HepG2 (cell line): Measurements from ENCODE around the gene TMEM129. TPM values are rescaled to one million over a fixed set of nuclear protein-coding genes. Genes with fewer than 3 reads are reported as not detected.

Experiments
- BCL3 ChIP-seq: sonication (generic); formaldehyde crosslinking; IDR thresholded peaks from 2 replicates; pipeline ENCODE4 v1.5.1; 2020; ENCODE audit warnings: mild to moderate bottlenecking, missing genetic modification reagents, moderate library complexity
- GTF2F1 ChIP-seq: fragments of 150-350 bp; IDR thresholded peaks from 2 replicates; pipeline ENCODE4 v1.6.1; 2014; ENCODE audit warnings: low read length
- GTF3A ChIP-seq: sonication (generic); formaldehyde crosslinking; conservative IDR thresholded peaks from 2 replicates; pipeline ENCODE4 v1.4.0; 2020; ENCODE audit warnings: mild to moderate bottlenecking, missing genetic modification reagents
- HMGXB3 ChIP-seq: sonication (generic); formaldehyde crosslinking; IDR thresholded peaks from 2 replicates; pipeline ENCODE4 v1.4.0; 2020; ENCODE audit warnings: missing genetic modification reagents, borderline replicate concordance
- HNF1B ChIP-seq: sonication (generic); formaldehyde crosslinking; IDR thresholded peaks from 2 replicates; pipeline ENCODE4 v1.5.1; 2020; ENCODE audit warnings: mild to moderate bottlenecking, moderate library complexity, missing genetic modification reagents
- HNF4G ChIP-seq, 2 experiments: sonication (generic) in 1 of 2; formaldehyde crosslinking in 1 of 2; IDR thresholded peaks; 2 replicates each; pipeline versions ENCODE4 v1.4.0 to v1.6.1; 2011 to 2020; ENCODE audit warnings: borderline replicate concordance in 2 of 2, low read depth in 2 of 2, mild to moderate bottlenecking in 2 of 2, low read length in 1 of 2, missing genetic modification reagents in 1 of 2, moderate library complexity in 1 of 2
- HNRNPL ChIP-seq: fragments of 200-400 bp; formaldehyde crosslinking; IDR thresholded peaks from 2 replicates; pipeline ENCODE4 v1.6.1; 2017; ENCODE audit warnings: mild to moderate bottlenecking, low read depth, low read length
- HOXA5 ChIP-seq: sonication (generic); formaldehyde crosslinking; IDR thresholded peaks from 2 replicates; pipeline ENCODE4 v1.4.0; 2020; ENCODE audit warnings: missing genetic modification reagents
- JDP2 ChIP-seq: sonication (generic); formaldehyde crosslinking; IDR thresholded peaks from 2 replicates; pipeline ENCODE4 v1.8.1; 2022; ENCODE audit warnings: missing genetic modification reagents, borderline replicate concordance
- JUND ChIP-seq: sonication (generic); formaldehyde crosslinking; IDR thresholded peaks from 2 replicates; pipeline ENCODE4 v1.8.0; 2022; ENCODE audit warnings: mild to moderate bottlenecking, missing genetic modification reagents
- MATR3 ChIP-seq: sonication (generic); formaldehyde crosslinking; IDR thresholded peaks from 2 replicates; pipeline ENCODE4 v1.4.0; 2020; ENCODE audit warnings: missing genetic modification reagents
- ONECUT2 ChIP-seq: sonication (generic); formaldehyde crosslinking; IDR thresholded peaks from 2 replicates; pipeline ENCODE4 v1.4.0; 2020; ENCODE audit warnings: missing genetic modification reagents
- RARA ChIP-seq: IDR thresholded peaks from 2 replicates; pipeline ENCODE4 v1.6.1; 2016; ENCODE audit warnings: missing genetic modification reagents, missing compliant biosample characterization
- ZNF180 ChIP-seq: sonication (generic); formaldehyde crosslinking; IDR thresholded peaks from 2 replicates; pipeline ENCODE4 v1.4.0; 2020; ENCODE audit warnings: low read depth, missing genetic modification reagents, borderline replicate concordance
- ZNF44 ChIP-seq: sonication (generic); formaldehyde crosslinking; IDR thresholded peaks from 2 replicates; pipeline ENCODE4 v1.5.1; 2020; ENCODE audit warnings: mild to moderate bottlenecking, missing genetic modification reagents
- ZNF451 ChIP-seq: sonication (generic); formaldehyde crosslinking; IDR thresholded peaks from 2 replicates; pipeline ENCODE4 v1.5.0; 2020; ENCODE audit warnings: mild to moderate bottlenecking, missing genetic modification reagents
- ZNF609 ChIP-seq: sonication (generic); formaldehyde crosslinking; IDR thresholded peaks from 2 replicates; pipeline ENCODE4 v1.4.0; 2020; ENCODE audit warnings: mild to moderate bottlenecking, missing genetic modification reagents, borderline replicate concordance
- polyA plus RNA-seq, 8 experiments: library from polyadenylated mRNA; depleted of rRNA in 3 of 8; stranded (reverse) in 7 of 8; unstranded in 1 of 8; fragments of >200 nt; fragmentation: Illumina TruSeq in 4 of 8; extraction: Trizol in 4 of 8; gene quantifications; 2 replicates each; pipeline versions ENCODE4 v1.2.1 to v1.2.3, GENCODE V29; 2011 to 2016; ENCODE audit warnings: low read depth in 4 of 8, missing spikeins in 1 of 8, mixed read lengths in 1 of 8; ENCODE audit not compliant: insufficient read depth in 1 of 8
- total RNA-seq, 5 experiments: library from RNA; depleted of rRNA; stranded (reverse); fragments of >200 nt; fragmentation: Illumina TruSeq; extraction: Trizol; gene quantifications; 2 replicates each; pipeline ENCODE4 v1.2.3, GENCODE V29; 2016; ENCODE audit warnings: low read depth in 1 of 5

The TMEM129 gene
- total and polyA plus RNA-seq, 2 of the 13 experiments (the other 11 are each of a cell fraction or from before 2014, with no cell fraction given), result 19.0 to 25.8 TPM

- TF ChIP-seq ZNF609 (no peak), JUND (no peak), ONECUT2 (CRISPR knock-in tag) (no peak), JDP2 (CRISPR knock-in tag) (no peak), GTF3A (CRISPR knock-in tag) (no peak), ZNF451 (CRISPR knock-in tag) (no peak), HOXA5 (CRISPR knock-in tag) (no peak; the same call in 1 of the 2 replicates), HMGXB3 (CRISPR knock-in tag) (no peak), RARA (0 out of 2 replicates have a peak, but pooled peaks have one; percentile 9), ZNF180 (CRISPR knock-in tag) (no peak), ZNF44 (CRISPR knock-in tag) (no peak), HNRNPL (0 out of 2 replicates have a peak, but pooled peaks have one; percentile 51), HNF4G (IDR thresholded peaks at IDR 0.05; ENCODE audit: borderline replicate concordance, low read depth, low read length) (0 out of 2 replicates have a peak, but pooled peaks have one; percentile 1), HNF4G (CRISPR knock-in tag; IDR thresholded peaks at IDR 0.05; ENCODE audit: borderline replicate concordance, low read depth) (no peak), BCL3 (CRISPR knock-in tag) (no peak), HNF1B (CRISPR knock-in tag) (no peak), MATR3 (CRISPR knock-in tag) (no peak), GTF2F1 (no peak)
Observed at GRCh38 chr4:1767770-1768366, 46.7 kb upstream of the TMEM129 start (continued).
